Nephron progenitor cell (in vitro differentiated cells): ENCODE measurements around the gene LOX.

Source experiments
- DNase-seq: peaks from one replicate; pipeline ENCODE4 v3.0.0; 2021
- H3K27ac Mint-ChIP-seq: 2 replicates; pipeline ENCODE4 v1.8.0; 2021; ENCODE audit warnings: mild to moderate bottlenecking, moderate library complexity, mixed read lengths
- H3K27me3 Mint-ChIP-seq: 2 replicates; pipeline ENCODE4 v1.8.0; 2021; ENCODE audit warnings: mild to moderate bottlenecking, low read depth, mixed read lengths; ENCODE audit not compliant: poor library complexity
- H3K36me3 Mint-ChIP-seq: 2 replicates; pipeline ENCODE4 v1.8.0; 2021; ENCODE audit warnings: low read depth, mixed read lengths
- H3K4me1 Mint-ChIP-seq: 2 replicates; pipeline ENCODE4 v1.8.0; 2021; ENCODE audit warnings: mixed read lengths
- H3K4me3 Mint-ChIP-seq: 2 replicates; pipeline ENCODE4 v1.8.0; 2021; ENCODE audit warnings: mild to moderate bottlenecking, moderate library complexity, mixed read lengths
- H3K9me3 Mint-ChIP-seq: 2 replicates; pipeline ENCODE4 v1.8.0; 2021; ENCODE audit warnings: mild to moderate bottlenecking, moderate library complexity, mixed read lengths
- TF ChIP-seq, protein P1 (sequence below): fragments of 200-600 bp; sonication (generic); IDR thresholded peaks from 2 replicates; pipeline ENCODE4 v1.5.0; 2021; ENCODE audit warnings: antibody characterized with exemption

LOX gene

DNA sequence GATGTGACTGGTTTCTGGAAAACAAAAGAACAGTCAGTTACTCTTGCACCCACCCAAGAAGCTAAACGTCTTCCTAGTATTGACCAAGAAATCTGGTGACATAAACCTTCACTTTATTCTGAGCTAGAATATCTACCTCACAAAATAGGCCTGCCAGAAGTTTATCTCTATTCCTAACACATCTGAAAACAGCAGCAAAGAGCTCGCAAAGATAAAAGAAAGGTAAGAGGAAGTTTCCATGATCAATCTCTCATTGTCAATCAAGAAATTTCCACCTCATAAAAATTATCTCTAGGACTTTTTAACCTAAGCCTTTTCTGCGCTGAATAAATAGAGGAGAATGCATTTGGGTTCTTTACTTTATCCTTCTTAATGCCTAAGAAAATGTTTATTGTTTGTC is 34.0 kb upstream of the LOX start:
- Mint-ChIP-seq H3K27me3 (peaks cover 3% of the 10 kb centered on the region), H3K9me3 (no peaks in the 10 kb centered on the region), H3K4me3 (no peak overlapping the region), H3K27ac (no peak overlapping the region), H3K4me1 (peaks cover 9% of the 10 kb centered on the region), H3K36me3 (no peaks in the 10 kb centered on the region)
- no peak for DNase-seq
- TF ChIP-seq, protein P1, sequence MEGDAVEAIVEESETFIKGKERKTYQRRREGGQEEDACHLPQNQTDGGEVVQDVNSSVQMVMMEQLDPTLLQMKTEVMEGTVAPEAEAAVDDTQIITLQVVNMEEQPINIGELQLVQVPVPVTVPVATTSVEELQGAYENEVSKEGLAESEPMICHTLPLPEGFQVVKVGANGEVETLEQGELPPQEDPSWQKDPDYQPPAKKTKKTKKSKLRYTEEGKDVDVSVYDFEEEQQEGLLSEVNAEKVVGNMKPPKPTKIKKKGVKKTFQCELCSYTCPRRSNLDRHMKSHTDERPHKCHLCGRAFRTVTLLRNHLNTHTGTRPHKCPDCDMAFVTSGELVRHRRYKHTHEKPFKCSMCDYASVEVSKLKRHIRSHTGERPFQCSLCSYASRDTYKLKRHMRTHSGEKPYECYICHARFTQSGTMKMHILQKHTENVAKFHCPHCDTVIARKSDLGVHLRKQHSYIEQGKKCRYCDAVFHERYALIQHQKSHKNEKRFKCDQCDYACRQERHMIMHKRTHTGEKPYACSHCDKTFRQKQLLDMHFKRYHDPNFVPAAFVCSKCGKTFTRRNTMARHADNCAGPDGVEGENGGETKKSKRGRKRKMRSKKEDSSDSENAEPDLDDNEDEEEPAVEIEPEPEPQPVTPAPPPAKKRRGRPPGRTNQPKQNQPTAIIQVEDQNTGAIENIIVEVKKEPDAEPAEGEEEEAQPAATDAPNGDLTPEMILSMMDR: no peak

DNA sequence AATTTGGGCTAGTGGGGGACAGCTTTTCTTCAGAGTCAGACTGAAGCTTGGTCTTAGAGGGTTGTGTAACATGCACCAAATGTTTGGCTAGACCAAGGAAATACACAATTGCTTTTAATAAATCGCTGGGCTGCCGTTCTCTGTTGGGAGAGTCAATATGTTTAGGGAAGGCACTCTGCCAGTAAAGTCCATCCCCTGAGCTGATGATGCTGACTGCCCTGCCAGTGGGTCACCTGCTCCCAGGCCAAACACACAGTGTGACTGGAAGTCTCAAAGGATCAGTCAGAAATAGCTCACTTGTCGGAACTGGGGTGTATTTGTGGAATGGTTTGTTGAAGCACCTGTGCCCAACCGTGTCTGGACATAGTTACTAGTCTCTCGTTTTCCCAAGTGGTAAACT is 33.4 kb upstream of the LOX start:
- Mint-ChIP-seq H3K36me3 (no peaks in the 10 kb centered on the region), H3K4me3 (no peak overlapping the region), H3K27ac (no peak overlapping the region), H3K27me3 (peaks cover 3% of the 10 kb centered on the region), H3K9me3 (no peaks in the 10 kb centered on the region), H3K4me1 (peaks cover 9% of the 10 kb centered on the region)
- TF ChIP-seq, protein P1: no peak
- no peak for DNase-seq

DNA sequence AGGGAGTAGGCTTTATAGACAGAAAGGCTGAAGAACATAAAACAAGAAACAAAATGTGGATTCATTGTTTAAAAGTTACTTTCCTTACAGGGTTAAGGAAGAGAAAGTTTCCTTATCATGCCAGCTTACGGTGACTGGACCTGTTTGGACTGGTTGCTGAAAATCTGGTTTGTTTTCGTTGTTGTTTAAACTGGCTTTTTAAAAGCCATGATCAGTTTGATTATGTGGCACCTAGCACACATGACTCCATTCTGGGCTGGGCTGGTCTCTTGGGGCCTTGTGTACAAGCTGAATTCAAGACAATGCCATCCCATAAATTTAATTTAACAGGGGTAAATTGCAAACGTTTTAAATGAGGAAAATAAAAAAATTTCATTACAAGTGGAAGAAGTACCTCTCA is 32.9 kb upstream of the LOX start:
- TF ChIP-seq, protein P1: no peak
- H3K4me1 Mint-ChIP-seq: peaks cover 9% of the 10 kb centered on the region
- no peak overlapping the region for H3K27ac Mint-ChIP-seq
- H3K9me3 Mint-ChIP-seq: no peaks in the 10 kb centered on the region
- peaks cover 3% of the 10 kb centered on the region for H3K27me3 Mint-ChIP-seq
- no peak for DNase-seq
- no peak overlapping the region for H3K4me3 Mint-ChIP-seq
- no peaks in the 10 kb centered on the region for H3K36me3 Mint-ChIP-seq

DNA sequence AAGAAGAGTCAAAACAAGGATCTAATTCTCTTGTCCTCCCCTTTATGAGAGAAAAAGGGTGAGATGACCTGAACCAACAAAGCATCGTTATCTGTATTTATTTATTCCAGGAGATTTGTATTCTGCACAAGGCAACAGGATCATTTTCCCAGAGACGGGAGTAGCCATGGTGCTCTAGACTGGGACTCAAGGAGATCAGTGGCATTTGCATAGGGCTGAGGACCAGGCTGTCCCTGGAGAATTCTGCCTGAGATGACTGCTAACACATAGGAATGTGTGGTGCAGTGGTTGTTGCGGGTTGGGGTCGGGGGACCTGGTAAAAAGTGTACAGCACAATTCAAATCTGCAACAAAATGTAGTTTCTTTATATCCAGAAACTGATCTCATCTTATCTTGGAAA is 29.0 kb upstream of the LOX start:
- H3K4me1 Mint-ChIP-seq: peaks cover 9% of the 10 kb centered on the region
- H3K27ac Mint-ChIP-seq: no peak overlapping the region
- H3K36me3 Mint-ChIP-seq: no peaks in the 10 kb centered on the region

DNA sequence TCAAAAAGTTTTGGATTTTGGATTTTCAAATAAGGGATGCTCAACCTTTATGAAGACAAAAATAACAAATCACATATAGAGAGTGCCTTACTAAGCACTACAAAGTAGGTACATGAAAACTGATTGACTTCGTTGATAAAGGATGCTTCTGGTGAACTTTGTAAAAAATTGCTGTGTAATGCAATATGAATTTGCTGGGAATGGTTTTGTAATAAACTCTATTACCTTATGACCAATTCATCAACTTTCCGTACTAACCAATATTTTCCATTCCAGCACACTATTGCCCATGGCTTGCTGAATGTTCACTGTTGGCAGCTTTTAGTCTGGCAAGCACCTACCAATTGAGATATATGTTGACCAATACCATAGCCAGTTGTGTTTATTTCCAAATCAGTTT is 27.9 kb upstream of the LOX start:
- Mint-ChIP-seq H3K9me3 (no peaks in the 10 kb centered on the region), H3K36me3 (no peaks in the 10 kb centered on the region), H3K4me1 (peaks cover 2% of the 10 kb centered on the region), H3K27ac (no peak overlapping the region), H3K27me3 (peaks cover 7% of the 10 kb centered on the region), H3K4me3 (no peak overlapping the region)
- no peak for DNase-seq
- TF ChIP-seq, protein P1: no peak

More for the DNA sequence above, 29.0 kb upstream of the LOX start:
- Mint-ChIP-seq H3K9me3 (no peaks in the 10 kb centered on the region), H3K4me3 (no peak overlapping the region), H3K27me3 (peaks cover 7% of the 10 kb centered on the region)
- DNase-seq: no peak
- TF ChIP-seq, protein P1: no peak

DNA sequence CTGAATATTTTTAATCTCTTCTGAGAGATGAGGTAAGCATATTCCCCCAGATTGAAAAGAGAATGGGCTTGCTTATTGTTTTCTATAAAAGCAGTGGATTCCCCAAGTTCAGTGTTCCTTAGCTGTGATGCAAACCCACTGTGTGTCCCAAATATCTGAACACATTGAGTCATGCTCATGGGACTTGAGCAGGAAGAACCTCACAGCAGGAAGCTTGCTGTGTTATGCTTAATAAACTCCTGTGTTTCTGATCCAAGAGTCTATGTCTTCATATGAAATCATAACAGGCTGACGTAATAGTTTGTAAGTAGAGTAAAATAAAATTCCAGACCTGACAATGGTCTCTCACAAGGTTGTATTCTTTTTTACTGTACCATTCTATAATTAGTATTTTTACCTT is 24.8 kb upstream of the LOX start:
- no peak overlapping the region for H3K27ac Mint-ChIP-seq
- no peak for DNase-seq
- H3K36me3 Mint-ChIP-seq: no peaks in the 10 kb centered on the region
- no peaks in the 10 kb centered on the region for H3K4me1 Mint-ChIP-seq
- TF ChIP-seq, protein P1: no peak
- no peak overlapping the region for H3K4me3 Mint-ChIP-seq
- H3K27me3 Mint-ChIP-seq: peaks cover 7% of the 10 kb centered on the region
- H3K9me3 Mint-ChIP-seq: no peaks in the 10 kb centered on the region
